Astrocyte (in vitro differentiated cells and primary cell): ENCODE results near the gene NR6A1.

ENCODE experiments used
- EZH2 ChIP-seq: IDR thresholded peaks from 2 replicates; pipeline ENCODE4 v1.6.1; 2012; ENCODE audit warnings: mild to moderate bottlenecking, low read length, inconsistent platforms; ENCODE audit not compliant: insufficient read depth
- TF ChIP-seq, protein P1 (sequence below): IDR thresholded peaks from 2 replicates; pipeline ENCODE4 v1.5.1; 2011; ENCODE audit warnings: low read depth, mild to moderate bottlenecking, inconsistent platforms, low read length, moderate library complexity; ENCODE audit not compliant: insufficient read depth

DNA sequence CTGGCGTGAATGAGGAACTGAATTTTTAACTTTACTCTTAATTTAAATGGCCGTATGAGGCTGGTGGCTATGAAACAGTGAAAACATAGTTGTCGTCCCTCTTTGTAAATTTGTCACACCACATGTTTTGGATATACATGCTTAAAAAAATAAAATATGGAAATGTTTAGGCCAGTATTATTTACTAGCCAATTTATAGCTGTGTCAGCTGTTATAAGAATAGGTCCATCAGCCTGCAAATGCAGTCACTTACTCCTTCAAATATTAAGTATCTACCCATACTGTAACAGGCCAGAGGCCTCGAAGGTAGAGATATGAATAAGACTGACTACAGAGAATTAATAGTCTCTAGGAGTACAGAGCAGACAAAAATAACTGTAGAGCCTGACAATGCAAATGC is 30.0 kb downstream of the NR6A1 start:
- no peak for TF ChIP-seq EZH2
- TF ChIP-seq, protein P1, sequence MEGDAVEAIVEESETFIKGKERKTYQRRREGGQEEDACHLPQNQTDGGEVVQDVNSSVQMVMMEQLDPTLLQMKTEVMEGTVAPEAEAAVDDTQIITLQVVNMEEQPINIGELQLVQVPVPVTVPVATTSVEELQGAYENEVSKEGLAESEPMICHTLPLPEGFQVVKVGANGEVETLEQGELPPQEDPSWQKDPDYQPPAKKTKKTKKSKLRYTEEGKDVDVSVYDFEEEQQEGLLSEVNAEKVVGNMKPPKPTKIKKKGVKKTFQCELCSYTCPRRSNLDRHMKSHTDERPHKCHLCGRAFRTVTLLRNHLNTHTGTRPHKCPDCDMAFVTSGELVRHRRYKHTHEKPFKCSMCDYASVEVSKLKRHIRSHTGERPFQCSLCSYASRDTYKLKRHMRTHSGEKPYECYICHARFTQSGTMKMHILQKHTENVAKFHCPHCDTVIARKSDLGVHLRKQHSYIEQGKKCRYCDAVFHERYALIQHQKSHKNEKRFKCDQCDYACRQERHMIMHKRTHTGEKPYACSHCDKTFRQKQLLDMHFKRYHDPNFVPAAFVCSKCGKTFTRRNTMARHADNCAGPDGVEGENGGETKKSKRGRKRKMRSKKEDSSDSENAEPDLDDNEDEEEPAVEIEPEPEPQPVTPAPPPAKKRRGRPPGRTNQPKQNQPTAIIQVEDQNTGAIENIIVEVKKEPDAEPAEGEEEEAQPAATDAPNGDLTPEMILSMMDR: no peak
